ENCODE measurements around the gene APLN.

Gene APLN, protein sequence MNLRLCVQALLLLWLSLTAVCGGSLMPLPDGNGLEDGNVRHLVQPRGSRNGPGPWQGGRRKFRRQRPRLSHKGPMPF

DNA sequence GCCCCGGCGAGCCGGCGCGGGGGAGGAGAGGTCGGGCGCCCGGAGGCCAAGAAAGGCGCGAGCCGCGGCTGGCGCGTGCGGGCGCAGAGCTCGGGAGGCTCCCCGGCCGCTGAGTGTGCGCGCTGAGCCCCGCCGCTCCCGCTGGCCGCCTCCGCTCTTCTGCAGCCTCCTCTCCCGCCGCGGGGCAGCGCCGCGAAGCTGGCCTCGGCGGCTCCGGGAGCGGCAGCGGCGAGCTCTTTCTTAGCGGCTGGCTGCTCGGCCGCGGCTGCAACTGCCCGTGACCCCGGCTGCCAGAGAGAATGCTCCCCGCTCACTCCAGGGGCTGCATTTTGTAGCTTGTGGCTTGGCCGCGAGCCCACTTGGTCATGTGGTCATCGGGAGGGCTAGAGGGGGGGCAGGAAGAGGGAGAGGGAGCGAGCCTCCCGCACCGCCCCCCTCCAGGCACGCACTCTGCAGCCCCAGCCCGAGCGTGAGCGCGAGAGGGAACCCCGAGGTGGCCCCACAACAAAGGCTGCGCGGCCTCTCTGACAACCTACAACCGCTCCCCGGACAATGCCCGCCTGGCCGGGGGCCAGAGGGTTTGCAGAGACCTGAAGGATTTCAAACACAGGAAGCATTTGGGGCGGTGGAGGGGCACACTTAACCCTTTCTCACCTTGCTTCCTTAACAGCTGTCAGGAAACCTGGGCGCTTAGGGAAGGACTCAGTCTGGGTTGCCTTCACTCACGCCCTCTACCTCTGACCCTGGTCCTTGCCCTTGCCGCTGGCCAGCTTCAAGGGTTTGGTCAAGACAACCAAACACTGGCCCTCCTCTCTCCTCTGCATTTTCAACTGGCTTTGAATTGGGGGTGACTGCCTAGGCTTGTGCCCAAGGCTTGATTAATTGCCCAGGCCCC is at the start of gene APLN:
APLN (minus strand) TSS at position 305 of the 895 bp plus-strand sequence. CDS start 326 bp downstream, outside the sequence.
- peak; percentile 76 for DNase-seq

- no peak for DNase-seq
Measured at GRCh38 chrX:129704491-129704890, 49.7 kb upstream of the APLN start.

- DNase-seq: no peak
Measured at GRCh38 chrX:129701624-129702069, 46.9 kb upstream of the APLN start.

DNA sequence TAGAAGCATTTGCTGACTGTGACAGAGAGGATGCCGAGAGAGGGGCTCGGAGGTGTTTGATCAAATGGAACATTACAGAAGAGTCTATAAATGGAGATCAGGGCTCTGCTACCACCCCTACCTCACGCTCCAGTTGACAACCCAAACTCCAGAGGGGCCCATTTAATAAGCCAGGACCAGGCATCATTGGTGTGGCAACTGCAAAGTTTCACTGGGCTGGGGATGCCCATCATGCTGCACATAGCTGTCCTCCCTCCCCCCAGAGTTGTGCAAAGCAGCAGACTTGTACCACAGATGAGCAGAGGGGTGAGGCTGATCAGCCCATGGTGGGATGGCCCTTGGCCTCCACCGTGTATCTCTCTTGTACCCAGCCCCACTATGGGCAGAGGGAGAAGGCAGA is 45.8 kb upstream of the APLN start:
- no peak for DNase-seq

- no peak for DNase-seq
Measured at GRCh38 chrX:129698150-129698549, 43.4 kb upstream of the APLN start.

- DNase-seq: no peak
Measured at GRCh38 chrX:129697204-129697829, 42.6 kb upstream of the APLN start.

GRCh38 chrX:129696463-129697155 is 41.9 kb upstream of the APLN start:
- no peak for DNase-seq

- DNase-seq: no peak
Measured at GRCh38 chrX:129695937-129696336, 41.2 kb upstream of the APLN start.

DNA sequence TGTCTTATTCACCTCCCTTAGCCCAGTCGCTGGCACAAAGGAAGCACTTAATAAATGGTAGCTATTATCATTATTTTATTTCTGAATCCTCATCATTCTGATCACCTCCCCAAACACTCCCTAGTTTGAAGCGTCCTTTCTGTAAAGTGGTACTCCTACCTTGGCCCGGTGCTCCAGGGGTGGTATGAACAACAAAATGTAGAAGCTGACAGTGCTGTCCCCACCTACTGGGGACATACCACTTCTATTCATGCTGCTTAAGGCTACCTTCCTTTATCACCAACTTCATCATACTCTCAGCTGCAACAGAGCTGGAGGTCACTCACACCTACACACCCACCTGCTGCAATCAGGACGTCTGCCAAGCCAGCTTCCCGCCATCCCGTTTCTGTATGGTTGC is 40.8 kb upstream of the APLN start:
- DNase-seq: no peak

- no peak for DNase-seq
Measured at GRCh38 chrX:129694805-129695204, 40.0 kb upstream of the APLN start.

DNA sequence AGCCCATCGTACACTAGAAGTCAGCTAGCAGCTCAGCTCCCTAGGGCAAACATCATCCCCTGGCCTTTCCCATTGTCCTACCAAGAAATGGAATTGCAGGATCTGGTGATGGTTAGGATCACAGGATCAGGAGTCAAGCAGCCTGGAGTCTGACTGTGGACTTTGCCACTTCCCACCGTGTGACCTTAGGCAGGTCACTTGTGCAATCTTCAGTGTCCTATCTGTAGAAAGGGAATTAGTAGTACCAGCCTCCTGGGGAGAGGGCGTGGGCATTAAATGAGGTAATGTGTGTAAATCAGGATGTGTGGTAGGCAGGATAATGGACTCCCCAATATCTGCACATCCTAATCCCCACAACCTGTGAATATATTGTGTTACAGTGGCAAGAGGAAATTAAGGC is 38.6 kb upstream of the APLN start:
- no peak for DNase-seq

DNA sequence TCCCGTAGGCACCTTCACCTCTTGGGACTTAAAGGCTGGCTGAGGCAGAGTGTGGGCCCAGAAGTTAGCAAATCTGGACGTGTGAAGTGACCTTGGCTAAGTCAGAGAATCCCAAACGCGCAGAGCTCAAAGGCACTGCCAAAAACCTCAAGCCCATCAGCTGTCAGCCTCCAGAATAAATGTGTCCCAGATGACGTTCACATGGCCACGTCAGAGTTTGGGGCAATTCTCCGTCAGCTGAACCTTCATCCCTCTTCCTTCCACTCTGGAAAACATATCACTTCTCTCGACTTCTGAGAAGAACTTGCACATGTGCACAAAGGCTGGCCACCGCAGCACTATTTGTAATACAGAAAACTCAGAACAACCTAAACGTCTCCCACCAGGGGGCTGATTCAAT is 35.7 kb upstream of the APLN start:
- no peak for DNase-seq

DNA sequence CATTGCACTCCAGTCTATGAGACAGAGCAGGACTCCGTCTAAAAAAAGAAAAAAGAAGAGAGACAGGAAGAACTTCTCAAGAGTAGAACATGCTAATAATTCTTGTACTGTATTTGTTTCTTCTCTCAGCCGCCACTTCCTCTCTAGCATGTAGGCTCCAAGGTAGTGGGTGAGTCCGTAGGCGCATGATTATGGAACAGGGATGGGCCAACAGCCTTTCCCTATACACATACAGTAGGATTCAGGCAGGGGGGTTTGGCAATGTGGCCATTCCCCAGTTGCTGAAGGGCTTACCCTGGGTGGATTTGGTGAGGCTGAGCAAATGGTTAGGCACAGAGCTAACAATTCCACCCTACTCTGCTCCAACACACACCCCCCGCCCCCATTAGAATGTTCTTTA is 35.0 kb upstream of the APLN start:
- no peak for DNase-seq

DNA sequence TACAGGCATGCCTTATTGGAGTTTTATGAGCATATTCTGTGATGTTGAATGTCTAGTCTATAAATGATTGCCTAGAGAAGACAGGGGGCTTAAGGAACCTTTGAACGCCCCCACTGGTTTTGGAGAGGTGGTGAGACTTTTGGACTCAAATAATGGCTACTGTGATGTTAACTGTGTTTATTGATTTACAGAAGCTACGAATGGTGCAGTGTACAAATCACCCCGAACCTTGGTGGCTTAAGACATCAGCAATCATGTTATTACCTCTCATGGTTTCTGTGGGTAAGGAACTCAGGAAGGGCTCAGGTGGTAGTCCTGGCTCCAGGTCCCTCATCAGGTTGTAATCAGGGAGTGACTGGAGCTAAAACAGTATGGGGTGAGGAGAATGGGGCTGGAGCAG is 33.3 kb upstream of the APLN start:
- DNase-seq: no peak

DNA sequence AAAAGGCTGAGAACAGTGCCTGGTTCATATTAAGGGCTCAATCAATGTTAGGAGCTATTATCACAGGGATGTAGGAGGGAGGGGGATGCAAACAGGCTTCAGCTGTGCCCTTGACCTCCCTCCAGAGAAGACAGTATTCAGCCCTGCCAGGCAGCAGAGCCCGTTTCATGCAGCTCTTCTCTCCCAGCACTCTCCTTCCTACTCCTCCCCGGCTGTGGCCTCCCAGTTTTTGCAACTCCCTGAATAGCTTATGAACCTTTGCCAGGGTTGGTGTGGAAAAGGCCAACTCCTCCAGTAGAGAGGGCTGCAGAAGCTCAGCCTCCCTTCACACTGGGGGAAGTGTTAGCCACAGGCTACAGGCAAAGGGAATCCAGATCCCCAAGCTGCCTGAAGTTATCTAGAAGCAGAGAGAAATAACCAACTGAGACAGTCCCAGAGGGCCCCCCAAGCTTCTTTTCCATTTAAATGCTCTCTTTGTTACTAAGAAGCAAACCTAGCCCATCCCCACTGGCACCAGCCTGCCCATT is 31.7 kb upstream of the APLN start:
- no peak for DNase-seq

DNA sequence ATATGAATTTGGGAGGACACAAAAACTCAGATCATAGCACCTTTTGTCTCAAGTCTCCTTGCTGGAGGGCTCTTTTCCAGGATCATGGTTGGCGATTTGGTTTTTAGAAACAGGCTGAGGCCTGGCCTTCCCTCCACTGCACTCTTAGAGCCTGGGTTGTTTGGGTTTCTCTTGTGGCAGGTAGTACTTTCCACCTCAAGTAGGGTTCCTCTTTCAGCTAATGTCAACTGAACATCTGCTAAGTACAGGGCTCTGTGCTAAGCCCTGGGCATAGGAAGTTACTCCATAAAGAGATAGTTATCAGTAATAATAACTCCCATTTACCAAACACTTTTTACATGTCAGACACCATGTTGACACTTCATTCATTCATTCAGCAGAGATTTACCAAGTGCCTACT is 28.2 kb upstream of the APLN start:
- no peak for DNase-seq

- peak; percentile 8 for DNase-seq
Measured at GRCh38 chrX:129679901-129680300, 25.1 kb upstream of the APLN start.

GRCh38 chrX:129678614-129679195 is 23.9 kb upstream of the APLN start:
- DNase-seq: peak; percentile 66

GRCh38 chrX:129667412-129667811 is 12.7 kb upstream of the APLN start:
- DNase-seq: no peak

DNA sequence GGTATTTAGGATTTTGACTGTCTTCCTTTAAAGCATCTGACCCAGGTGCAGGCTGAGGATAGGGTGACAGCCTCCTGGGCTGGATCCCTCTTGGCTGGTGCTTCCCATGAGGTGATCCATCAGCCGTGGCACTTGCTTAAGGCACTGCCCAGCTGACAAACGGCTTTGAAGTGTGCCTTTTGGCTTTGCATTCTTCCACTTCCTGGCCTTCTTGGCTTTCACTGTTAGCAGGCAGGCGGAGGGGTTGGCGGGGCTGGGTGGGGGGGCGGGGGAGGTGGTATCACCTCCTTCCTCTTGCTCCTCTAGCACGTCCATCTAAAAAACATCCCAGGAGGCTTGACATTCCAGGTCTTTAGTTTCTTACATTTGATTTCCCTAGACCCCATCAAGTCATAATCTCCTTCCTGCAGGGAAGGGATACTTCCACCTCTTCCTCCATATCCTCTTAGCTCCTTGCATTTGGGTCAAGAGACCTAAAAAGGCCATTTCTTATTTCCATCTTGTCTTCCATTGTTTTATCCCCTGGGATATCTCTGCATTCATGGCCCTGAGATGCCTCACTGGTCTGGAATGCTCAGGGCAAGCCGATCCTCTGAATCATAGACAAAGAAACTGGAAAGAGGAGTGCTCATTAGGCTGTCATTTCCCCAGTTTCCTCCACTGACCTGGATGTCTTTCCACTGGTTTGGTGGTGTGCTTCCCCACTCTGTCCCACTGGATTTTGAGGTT is 11.3 kb upstream of the APLN start:
- no peak for DNase-seq

- DNase-seq: no peak
Measured at GRCh38 chrX:129663171-129663570, 8.4 kb upstream of the APLN start.

GRCh38 chrX:129661369-129661768 is 6.6 kb upstream of the APLN start:
- no peak for DNase-seq
